ENCODE results near the gene PCYT1B. TPM values are rescaled to one million over a fixed set of nuclear protein-coding genes. Genes with fewer than 3 reads are reported as not detected.

Gene PCYT1B
- total RNA-seq, 1 donor from 2014 or later: 17.3 TPM

- no peak overlapping the region for H3K4me3 Mint-ChIP-seq
- no peaks in the 10 kb centered on the region for H3K9me3 Mint-ChIP-seq
- no peak for DNase-seq (ENCODE audit: low spot score in 2 of 2, unreplicated experiment in 2 of 2)
- H3K36me3 Mint-ChIP-seq: no peaks in the 10 kb centered on the region
- H3K27me3 Mint-ChIP-seq (ENCODE audit: low read depth): peaks cover 2% of the 10 kb centered on the region
- no peak for TF ChIP-seq CTCF (IDR thresholded peaks at IDR 0.05; ENCODE audit: unreplicated experiment)
- peaks cover 4% of the 10 kb centered on the region for H3K4me1 Mint-ChIP-seq
- no peak overlapping the region for H3K27ac Mint-ChIP-seq
These were observed 21.0 kb upstream of the PCYT1B start for GRCh38 chrX:24668111-24668510.

- Mint-ChIP-seq H3K27ac (no peak overlapping the region), H3K36me3 (no peaks in the 10 kb centered on the region), H3K4me1 (peaks cover 13% of the 10 kb centered on the region), H3K9me3 (no peaks in the 10 kb centered on the region), H3K27me3 (ENCODE audit: low read depth) (no peaks in the 10 kb centered on the region), H3K4me3 (no peak overlapping the region)
- no peak for TF ChIP-seq CTCF (IDR thresholded peaks at IDR 0.05; ENCODE audit: unreplicated experiment)
- DNase-seq (ENCODE audit: low spot score in 2 of 2, unreplicated experiment in 2 of 2): no peak
These were observed 15.2 kb upstream of the PCYT1B start for GRCh38 chrX:24662352-24662751.

- Mint-ChIP-seq H3K4me3 (no peak overlapping the region), H3K27ac (no peak overlapping the region), H3K36me3 (no peaks in the 10 kb centered on the region), H3K4me1 (peaks cover 13% of the 10 kb centered on the region), H3K27me3 (ENCODE audit: low read depth) (no peaks in the 10 kb centered on the region), H3K9me3 (no peaks in the 10 kb centered on the region)
- no peak for TF ChIP-seq CTCF (IDR thresholded peaks at IDR 0.05; ENCODE audit: unreplicated experiment)
- DNase-seq (ENCODE audit: low spot score in 2 of 2, unreplicated experiment in 2 of 2): no peak
These were observed 14.1 kb upstream of the PCYT1B start for GRCh38 chrX:24661292-24661691.

- Mint-ChIP-seq H3K27ac (no peak overlapping the region), H3K9me3 (no peaks in the 10 kb centered on the region), H3K4me3 (no peak overlapping the region), H3K4me1 (peaks cover 13% of the 10 kb centered on the region), H3K36me3 (no peaks in the 10 kb centered on the region), H3K27me3 (ENCODE audit: low read depth) (no peaks in the 10 kb centered on the region)
- TF ChIP-seq CTCF (IDR thresholded peaks at IDR 0.05; ENCODE audit: unreplicated experiment): no peak
- no peak for DNase-seq (ENCODE audit: low spot score in 2 of 2, unreplicated experiment in 2 of 2)
These were observed 12.5 kb upstream of the PCYT1B start for GRCh38 chrX:24659646-24660045.

- H3K4me1 Mint-ChIP-seq: peaks cover 13% of the 10 kb centered on the region
- no peak overlapping the region for H3K4me3 Mint-ChIP-seq
- no peak for DNase-seq (ENCODE audit: low spot score in 2 of 2, unreplicated experiment in 2 of 2)
- no peaks in the 10 kb centered on the region for H3K27me3 Mint-ChIP-seq (ENCODE audit: low read depth)
- no peaks in the 10 kb centered on the region for H3K9me3 Mint-ChIP-seq
- TF ChIP-seq CTCF (IDR thresholded peaks at IDR 0.05; ENCODE audit: unreplicated experiment): no peak
- no peaks in the 10 kb centered on the region for H3K36me3 Mint-ChIP-seq
- H3K27ac Mint-ChIP-seq: no peak overlapping the region
These were observed 12.0 kb upstream of the PCYT1B start for GRCh38 chrX:24659106-24659505.

GRCh38 chrX:24658421-24658820, 11.3 kb upstream of the PCYT1B start:
- TF ChIP-seq CTCF (IDR thresholded peaks at IDR 0.05; ENCODE audit: unreplicated experiment): no peak
- H3K27ac Mint-ChIP-seq: no peak overlapping the region
- DNase-seq (ENCODE audit: low spot score in 2 of 2, unreplicated experiment in 2 of 2): no peak
- H3K36me3 Mint-ChIP-seq: no peaks in the 10 kb centered on the region
- no peaks in the 10 kb centered on the region for H3K27me3 Mint-ChIP-seq (ENCODE audit: low read depth)
- H3K9me3 Mint-ChIP-seq: peaks cover 1% of the 10 kb centered on the region
- no peak overlapping the region for H3K4me3 Mint-ChIP-seq
- peaks cover 13% of the 10 kb centered on the region for H3K4me1 Mint-ChIP-seq

Measured in mesothelial cell of epicardium (in vitro differentiated cells).